ENCODE data around the gene NAV1.
"Not testable (repeated sequence)": the region's sequence is repeated elsewhere in the genome, so short reads cannot be mapped to it uniquely, and the experiment has no call there.

NAV1 gene

DNA sequence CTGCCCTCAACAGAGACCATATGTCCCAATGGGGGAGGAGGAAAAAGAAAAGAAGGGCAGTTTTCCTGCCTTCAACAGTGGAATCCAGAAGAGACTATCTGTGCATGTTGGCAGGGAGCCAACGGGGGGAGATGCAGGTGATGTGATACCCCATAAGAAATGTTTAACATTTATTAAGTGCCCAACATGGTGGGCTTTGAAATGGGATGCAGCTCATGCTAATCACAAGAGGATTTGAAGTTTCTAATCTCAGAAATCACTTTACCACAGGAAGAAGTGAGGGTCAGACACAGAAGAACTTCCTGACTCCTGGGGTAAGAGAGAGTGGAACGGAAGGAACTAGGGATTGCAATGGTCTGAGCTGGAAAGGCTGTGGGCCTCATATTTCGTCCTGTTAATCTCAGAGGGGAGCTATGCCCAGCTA, 48.2 kb upstream of the NAV1 start:
- H3K4me2 ChIP-seq (ENCODE audit: low read length) = no peak overlapping the region
- no peaks in the 10 kb centered on the region for H3K27me3 ChIP-seq (ENCODE audit: control insufficient read depth, low read length)
- H3K4me3 ChIP-seq (ENCODE audit: low read length) = no peak overlapping the region
- H3K27ac ChIP-seq (ENCODE audit: low read depth, low read length) = no peak overlapping the region
- no peaks in the 10 kb centered on the region for H3K9me3 ChIP-seq (ENCODE audit: control insufficient read depth, insufficient read depth, low read length)
- H3K4me1 ChIP-seq (ENCODE audit: control insufficient read depth, low read length) = peaks cover 8% of the 10 kb centered on the region
- H4K20me1 ChIP-seq (ENCODE audit: control insufficient read depth, insufficient read depth, low read depth, low read length) = no peaks in the 10 kb centered on the region
- H3K36me3 ChIP-seq (ENCODE audit: control insufficient read depth, low read length) = peaks cover 25% of the 10 kb centered on the region; the same call in 1 of the 2 replicates
- H3F3A ChIP-seq (ENCODE audit: control insufficient read depth, insufficient read depth) = no peaks in the 10 kb centered on the region
- no peaks in the 10 kb centered on the region for H3K79me2 ChIP-seq (ENCODE audit: control insufficient read depth, low read length)
- H3K9me2 ChIP-seq (replicated peaks; ENCODE audit: control insufficient read depth, low read length) = no peaks in the 10 kb centered on the region
- TF ChIP-seq, protein P1, sequence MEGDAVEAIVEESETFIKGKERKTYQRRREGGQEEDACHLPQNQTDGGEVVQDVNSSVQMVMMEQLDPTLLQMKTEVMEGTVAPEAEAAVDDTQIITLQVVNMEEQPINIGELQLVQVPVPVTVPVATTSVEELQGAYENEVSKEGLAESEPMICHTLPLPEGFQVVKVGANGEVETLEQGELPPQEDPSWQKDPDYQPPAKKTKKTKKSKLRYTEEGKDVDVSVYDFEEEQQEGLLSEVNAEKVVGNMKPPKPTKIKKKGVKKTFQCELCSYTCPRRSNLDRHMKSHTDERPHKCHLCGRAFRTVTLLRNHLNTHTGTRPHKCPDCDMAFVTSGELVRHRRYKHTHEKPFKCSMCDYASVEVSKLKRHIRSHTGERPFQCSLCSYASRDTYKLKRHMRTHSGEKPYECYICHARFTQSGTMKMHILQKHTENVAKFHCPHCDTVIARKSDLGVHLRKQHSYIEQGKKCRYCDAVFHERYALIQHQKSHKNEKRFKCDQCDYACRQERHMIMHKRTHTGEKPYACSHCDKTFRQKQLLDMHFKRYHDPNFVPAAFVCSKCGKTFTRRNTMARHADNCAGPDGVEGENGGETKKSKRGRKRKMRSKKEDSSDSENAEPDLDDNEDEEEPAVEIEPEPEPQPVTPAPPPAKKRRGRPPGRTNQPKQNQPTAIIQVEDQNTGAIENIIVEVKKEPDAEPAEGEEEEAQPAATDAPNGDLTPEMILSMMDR (IDR thresholded peaks at IDR 0.05; ENCODE audit: low read depth, low read length, poor library complexity, severe bottlenecking) = no peak
- no peak for TF ChIP-seq EZH2phosphoT487 (IDR thresholded peaks at IDR 0.05; ENCODE audit: borderline replicate concordance, low read length)

DNA sequence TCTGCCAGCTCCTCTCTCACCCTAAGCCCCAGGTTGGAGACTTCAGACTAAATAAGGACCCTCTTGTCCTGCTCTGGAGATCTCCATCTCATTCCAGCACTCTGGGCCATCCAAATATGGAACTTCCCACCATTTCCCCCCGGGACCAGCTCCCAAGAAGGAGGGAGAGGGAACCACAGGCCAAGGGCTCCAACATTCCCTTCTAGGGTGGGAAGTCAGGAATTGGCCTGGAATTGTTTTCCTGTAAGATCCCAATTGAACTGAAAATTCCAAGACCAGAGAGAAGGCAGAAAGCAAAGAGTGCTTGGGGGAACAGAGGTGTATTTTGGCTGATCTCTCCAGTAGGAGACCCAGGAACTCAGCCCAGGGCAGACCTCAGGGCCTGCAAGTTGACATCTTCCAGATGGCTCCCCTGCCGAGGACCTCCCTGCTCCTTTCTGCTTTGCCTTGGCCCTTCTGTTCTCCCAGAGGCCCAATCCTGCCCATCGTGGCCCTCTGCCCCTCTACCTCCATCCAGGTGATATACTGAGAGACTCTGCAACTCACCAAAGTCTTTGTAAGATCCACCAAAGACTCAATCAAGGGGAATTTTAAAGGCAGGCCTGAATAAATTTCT, 46.9 kb upstream of the NAV1 start:
- no peak overlapping the region for H3K4me2 ChIP-seq (ENCODE audit: low read length)
- H3K4me3 ChIP-seq (ENCODE audit: low read length) = no peak overlapping the region
- H3F3A ChIP-seq (ENCODE audit: control insufficient read depth, insufficient read depth) = no peaks in the 10 kb centered on the region
- peaks cover 25% of the 10 kb centered on the region; the same call in 1 of the 2 replicates for H3K36me3 ChIP-seq (ENCODE audit: control insufficient read depth, low read length)
- no peaks in the 10 kb centered on the region for H3K27me3 ChIP-seq (ENCODE audit: control insufficient read depth, low read length)
- no peaks in the 10 kb centered on the region for H4K20me1 ChIP-seq (ENCODE audit: control insufficient read depth, insufficient read depth, low read depth, low read length)
- H3K27ac ChIP-seq (ENCODE audit: low read depth, low read length) = no peak overlapping the region
- peaks cover 8% of the 10 kb centered on the region for H3K4me1 ChIP-seq (ENCODE audit: control insufficient read depth, low read length)
- TF ChIP-seq, protein P1 (IDR thresholded peaks at IDR 0.05; ENCODE audit: low read depth, low read length, poor library complexity, severe bottlenecking) = no peak
- no peak for TF ChIP-seq EZH2phosphoT487 (IDR thresholded peaks at IDR 0.05; ENCODE audit: borderline replicate concordance, low read length)
- no peaks in the 10 kb centered on the region for H3K79me2 ChIP-seq (ENCODE audit: control insufficient read depth, low read length)
- H3K9me3 ChIP-seq (ENCODE audit: control insufficient read depth, insufficient read depth, low read length) = no peaks in the 10 kb centered on the region
- no peaks in the 10 kb centered on the region for H3K9me2 ChIP-seq (replicated peaks; ENCODE audit: control insufficient read depth, low read length)

DNA sequence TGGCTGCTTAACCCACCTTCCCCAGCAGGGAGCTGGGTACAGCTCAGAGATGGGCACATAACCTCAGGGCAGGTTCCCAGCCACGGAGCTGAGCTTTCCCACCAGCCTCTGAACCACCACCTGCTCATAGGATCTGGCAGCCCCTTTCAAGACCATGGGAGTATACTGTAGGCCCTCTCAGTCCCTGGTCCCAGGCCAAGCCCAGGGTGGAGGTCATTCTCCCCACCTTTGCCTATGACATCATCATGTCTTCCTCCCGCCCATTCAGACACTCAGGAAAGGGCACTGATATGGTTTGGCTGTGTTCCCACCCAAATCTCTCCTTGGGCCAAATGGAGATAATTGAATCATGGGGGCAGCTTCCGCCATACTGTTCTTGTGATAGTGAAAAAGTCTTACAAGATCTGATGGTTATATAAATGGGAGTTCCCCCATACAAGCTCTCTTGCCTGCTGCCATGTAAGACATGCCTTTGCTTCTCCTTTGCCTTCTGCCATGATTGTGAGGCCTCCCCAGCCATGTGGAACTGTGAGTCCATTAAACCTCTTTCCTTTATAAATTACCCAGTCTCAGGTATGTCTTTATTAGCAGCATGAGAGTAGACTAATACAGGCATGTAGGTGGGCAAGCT, 45.8 kb upstream of the NAV1 start:
- H3K79me2 ChIP-seq (ENCODE audit: control insufficient read depth, low read length); H3F3A ChIP-seq (ENCODE audit: control insufficient read depth, insufficient read depth); H3K4me3 ChIP-seq (ENCODE audit: low read length); H4K20me1 ChIP-seq (ENCODE audit: control insufficient read depth, insufficient read depth, low read depth, low read length); H3K9me3 ChIP-seq (ENCODE audit: control insufficient read depth, insufficient read depth, low read length); H3K27ac ChIP-seq (ENCODE audit: low read depth, low read length); H3K4me1 ChIP-seq (ENCODE audit: control insufficient read depth, low read length); H3K9me2 ChIP-seq (replicated peaks; ENCODE audit: control insufficient read depth, low read length); H3K27me3 ChIP-seq (ENCODE audit: control insufficient read depth, low read length); H3K4me2 ChIP-seq (ENCODE audit: low read length): not testable (repeated sequence)
- peaks cover 25% of the 10 kb centered on the region; the same call in 1 of the 2 replicates for H3K36me3 ChIP-seq (ENCODE audit: control insufficient read depth, low read length)
